PC-3 (cell line): ENCODE data around the gene P2RX4. TPM values are rescaled to one million over a fixed set of nuclear protein-coding genes. Genes with fewer than 3 reads are reported as not detected.
"Not testable (repeated sequence)": the region's sequence is repeated elsewhere in the genome, so short reads cannot be mapped to it uniquely, and the experiment has no call there.

Experiments
- ATAC-seq: fragments of 200-7000 bp; cut with Tn5 transposase; 2 replicates; pipeline ENCODE4 v1.9.1; 2020; ENCODE audit warnings: mild to moderate bottlenecking, moderate library complexity
- BruUV-seq: library from RNA; stranded (reverse); fragments of 400-500 nt; replicated peaks from 2 replicates; lab custom pipeline; 2021; lab: Mats Ljungman, UMichigan
- CTCF ChIA-PET: fragments of 300-600 bp; sonication (Branson Sonifier 250); formaldehyde crosslinking; loops from one replicate; lab custom pipeline; 2022; ENCODE audit warnings: antibody characterized with exemption; lab: Charles Lee
- POLR2A ChIA-PET: fragments of 300-600 bp; sonication (Branson Sonifier 250); formaldehyde crosslinking; loops from one replicate; lab custom pipeline; 2022; ENCODE audit warnings: antibody characterized with exemption; ENCODE audit not compliant: unreplicated experiment; lab: Charles Lee
- DNase-seq: peaks from one replicate; pipeline ENCODE4 v3.0.0-alpha.2; 2015
- H2AFZ ChIP-seq: fragments of 300-600 bp; sonication (generic); 2 replicates; pipeline ENCODE4 v1.6.0; 2016; ENCODE audit warnings: antibody characterized with exemption, low read length
- H3F3A ChIP-seq: fragments of 300-600 bp; sonication (generic); one replicate; pipeline ENCODE4 v1.6.0; 2017; ENCODE audit warnings: antibody characterized with exemption, low read length, control low read depth, mild to moderate bottlenecking; ENCODE audit not compliant: unreplicated experiment
- H3K27ac ChIP-seq: fragments of 300-600 bp; sonication (generic); 2 replicates; pipeline ENCODE4 v1.5.1; 2016; ENCODE audit warnings: mild to moderate bottlenecking, low read length
- H3K27me3 ChIP-seq: fragments of 300-600 bp; sonication (generic); 2 replicates; pipeline ENCODE4 v1.6.1; 2016; ENCODE audit warnings: low read length, mixed read lengths
- H3K36me3 ChIP-seq: fragments of 300-600 bp; sonication (generic); 2 replicates; pipeline ENCODE4 v1.6.1; 2016; ENCODE audit warnings: low read depth, mixed run types, low read length, mixed read lengths
- H3K4me1 ChIP-seq: fragments of 300-600 bp; sonication (generic); 2 replicates; pipeline ENCODE4 v1.5.1; 2016; ENCODE audit warnings: low read length; ENCODE audit not compliant: insufficient read depth
- H3K4me2 ChIP-seq: fragments of 300-600 bp; sonication (generic); 2 replicates; pipeline ENCODE4 v1.6.0; 2016; ENCODE audit warnings: low read length
- H3K4me3 ChIP-seq: fragments of 300-600 bp; sonication (generic); 2 replicates; pipeline ENCODE4 v1.5.1; 2016; ENCODE audit warnings: mild to moderate bottlenecking, low read length, mixed read lengths
- H3K79me2 ChIP-seq: fragments of 300-600 bp; sonication (generic); 2 replicates; pipeline ENCODE4 v1.6.1; 2017; ENCODE audit warnings: low read length, mixed read lengths
- H3K9ac ChIP-seq: fragments of 300-600 bp; sonication (generic); 2 replicates; pipeline ENCODE4 v1.6.0; 2016; ENCODE audit warnings: mild to moderate bottlenecking, low read length
- H3K9me2 ChIP-seq: fragments of 300-600 bp; sonication (generic); replicated peaks from 2 replicates; pipeline ENCODE4 v1.6.1; 2016; ENCODE audit warnings: mixed run types, low read length, mixed read lengths
- H3K9me3 ChIP-seq: fragments of 300-600 bp; sonication (generic); 2 replicates; pipeline ENCODE4 v1.6.1; 2016; ENCODE audit warnings: low read length, mixed read lengths
- H4K20me1 ChIP-seq: fragments of 300-600 bp; sonication (generic); 2 replicates; pipeline ENCODE4 v1.6.1; 2016; ENCODE audit warnings: low read length, mixed read lengths
- CTCF ChIP-seq: fragments of 300-600 bp; sonication (generic); conservative IDR thresholded peaks from 2 replicates; pipeline ENCODE4 v1.5.1; 2017; ENCODE audit warnings: antibody characterized with exemption, low read depth, mild to moderate bottlenecking, low read length
- EZH2 ChIP-seq: fragments of 300-600 bp; sonication (generic); IDR thresholded peaks from one replicate; pipeline ENCODE4 v1.6.1; 2017; ENCODE audit warnings: antibody characterized with exemption, mild to moderate bottlenecking, low read length; ENCODE audit not compliant: unreplicated experiment
- EZH2phosphoT487 ChIP-seq: fragments of 300-600 bp; sonication (generic); IDR thresholded peaks from 2 replicates; pipeline ENCODE4 v1.6.1; 2018; ENCODE audit warnings: mild to moderate bottlenecking, antibody characterized with exemption, low read length, borderline replicate concordance
- intact Hi-C: fragments of 100-400 bp; cut with micrococcal nuclease; formaldehyde crosslinking; loops from 2 replicates; pipeline ENCODE4 v1.9.0; 2023
- total RNA-seq: library from RNA; depleted of rRNA; stranded (reverse); fragments of >200 nt; gene quantifications from 2 replicates; pipeline ENCODE4 v1.2.3, GENCODE V29; 2014

Gene P2RX4
- total RNA-seq, 1 experiment from 2014 or later, result 21.6 TPM

GRCh38 chr12:121278169-121279070 lies 68.5 kb downstream of the P2RX4 start:
- no peaks in the 10 kb centered on the region for H3K9me3 ChIP-seq
- intact Hi-C loops, result no loop called here
- POLR2A ChIA-PET, result no interaction called here

GRCh38 chr12:121279071-121279375 lies 69.1 kb downstream of the P2RX4 start:
- no peak overlapping the region for H3K4me2 ChIP-seq
- no peak overlapping the region for H3K9ac ChIP-seq
- H3K27ac ChIP-seq, result no peak overlapping the region
- ATAC-seq (no peak), DNase-seq (no peak)
- no peaks in the 10 kb centered on the region for H3K27me3 ChIP-seq
- H4K20me1 ChIP-seq, result no peaks in the 10 kb centered on the region
- H3K4me3 ChIP-seq, result no peak overlapping the region
- TF ChIP-seq CTCF (no peak), EZH2phosphoT487 (no peak), EZH2 (no peak)
- H3F3A ChIP-seq, result no peaks in the 10 kb centered on the region
- no peaks in the 10 kb centered on the region for H3K9me3 ChIP-seq
- ChIA-PET POLR2A (no interaction called here), CTCF (no interaction called here)
- peaks cover 9% of the 10 kb centered on the region; the same call in 1 of the 2 replicates for H3K36me3 ChIP-seq
- H3K79me2 ChIP-seq, result peaks cover 14% of the 10 kb centered on the region; the same call in 1 of the 2 replicates
- no peaks in the 10 kb centered on the region for H3K9me2 ChIP-seq
- no peak overlapping the region for H2AFZ ChIP-seq
- intact Hi-C loops, result no loop called here
- peaks cover 4% of the 10 kb centered on the region for H3K4me1 ChIP-seq
- BruUV-seq, result no TSS peak

More at GRCh38 chr12:121278169-121279070, 68.5 kb downstream of the P2RX4 start:
- Histone ChIP-seq H4K20me1 (no peaks in the 10 kb centered on the region), H3K9me2 (no peaks in the 10 kb centered on the region), H3K36me3 (peaks cover 9% of the 10 kb centered on the region; the same call in 1 of the 2 replicates), H3K27ac (no peak overlapping the region), H3K4me3 (no peak overlapping the region), H3F3A (no peaks in the 10 kb centered on the region), H2AFZ (no peak overlapping the region), H3K4me2 (no peak overlapping the region), H3K9ac (no peak overlapping the region), H3K79me2 (peaks cover 14% of the 10 kb centered on the region; the same call in 1 of the 2 replicates), H3K27me3 (no peaks in the 10 kb centered on the region), H3K4me1 (peaks cover 4% of the 10 kb centered on the region)
- CTCF ChIA-PET, result no interaction called here
- DNase-seq, result no peak
- no TSS peak for BruUV-seq
- ATAC-seq, result no peak
- TF ChIP-seq EZH2phosphoT487, result no peak
- TF ChIP-seq EZH2, result no peak
- TF ChIP-seq CTCF, result no peak

- no peaks in the 10 kb centered on the region for H3F3A ChIP-seq
- no peak overlapping the region for H3K9ac ChIP-seq
- H3K9me3 ChIP-seq, result no peaks in the 10 kb centered on the region
- no peak overlapping the region for H2AFZ ChIP-seq
- H3K36me3 ChIP-seq, result peaks cover 9% of the 10 kb centered on the region; the same call in 1 of the 2 replicates
- DNase-seq, result no peak
- H3K79me2 ChIP-seq, result peaks cover 14% of the 10 kb centered on the region; the same call in 1 of the 2 replicates
- H3K27ac ChIP-seq, result no peak overlapping the region
- CTCF ChIA-PET, result no interaction called here
- no peaks in the 10 kb centered on the region for H4K20me1 ChIP-seq
- no peaks in the 10 kb centered on the region for H3K9me2 ChIP-seq
- peaks cover 4% of the 10 kb centered on the region for H3K4me1 ChIP-seq
- no peak overlapping the region for H3K4me3 ChIP-seq
- BruUV-seq, result no TSS peak
- intact Hi-C loops, result no loop called here
- no peaks in the 10 kb centered on the region for H3K27me3 ChIP-seq
- no peak for TF ChIP-seq CTCF
- TF ChIP-seq EZH2, result no peak
- POLR2A ChIA-PET, result interaction anchor here (0.5 kb wide), 1 partner anchor 779 kb away, joined by 3 read pairs; no protein-coding TSS in a partner anchor
- H3K4me2 ChIP-seq, result no peak overlapping the region
- ATAC-seq, result no peak
These were observed 69.6 kb downstream of the P2RX4 start for GRCh38 chr12:121279507-121279915.

DNA sequence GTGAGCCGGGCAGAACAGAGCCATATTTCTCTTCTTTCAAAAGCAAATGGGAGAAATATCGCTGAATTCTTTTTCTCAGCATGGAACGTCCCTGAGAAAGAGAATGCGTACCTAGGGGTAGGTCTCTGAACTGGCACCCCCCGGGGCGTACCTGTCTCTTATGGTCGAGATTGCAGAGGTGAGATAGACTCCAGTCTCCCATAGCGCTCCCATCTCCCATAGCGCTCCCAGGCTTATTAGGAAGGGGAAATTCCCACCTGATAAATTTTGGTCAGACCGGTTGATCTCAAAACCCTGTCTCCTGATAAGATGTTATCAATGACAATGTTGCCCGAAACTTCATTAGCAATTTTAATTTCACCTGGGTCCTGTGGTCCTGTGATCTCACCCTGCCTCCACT lies 70.6 kb downstream of the P2RX4 start:
- H3K4me1 ChIP-seq, DNase-seq, POLR2A ChIA-PET, H3K27me3 ChIP-seq, H3K9me3 ChIP-seq, BruUV-seq, H3F3A ChIP-seq, H2AFZ ChIP-seq, H3K9ac ChIP-seq, ATAC-seq, H3K4me2 ChIP-seq, H4K20me1 ChIP-seq, CTCF ChIA-PET, H3K4me3 ChIP-seq, H3K36me3 ChIP-seq, intact Hi-C loops, H3K9me2 ChIP-seq, H3K27ac ChIP-seq: not testable (repeated sequence)
- peaks cover 14% of the 10 kb centered on the region; the same call in 1 of the 2 replicates for H3K79me2 ChIP-seq
